Activated naive CD8-positive, alpha-beta T cell treated with anti-CD3 and anti-CD28 coated beads for 36 hours (primary cell): ENCODE results near the gene CATSPER3. TPM values are rescaled to one million over a fixed set of nuclear protein-coding genes. Genes with fewer than 3 reads are reported as not detected.

Experiments
- DNase-seq: peaks from one replicate; pipeline ENCODE4 v3.0.0; 2021
- H3K27ac Mint-ChIP-seq: one replicate; pipeline ENCODE4 v1.8.0; 2022; ENCODE audit warnings: mild to moderate bottlenecking, moderate library complexity, mixed read lengths
- H3K27me3 Mint-ChIP-seq: one replicate; pipeline ENCODE4 v1.8.0; 2022; ENCODE audit warnings: mild to moderate bottlenecking, mixed read lengths
- H3K36me3 Mint-ChIP-seq: one replicate; pipeline ENCODE4 v1.8.0; 2021; ENCODE audit warnings: mild to moderate bottlenecking, mixed read lengths
- H3K4me1 Mint-ChIP-seq: one replicate; pipeline ENCODE4 v1.8.0; 2021; ENCODE audit warnings: mixed read lengths
- H3K4me3 Mint-ChIP-seq: one replicate; pipeline ENCODE4 v1.8.0; 2022; ENCODE audit warnings: mild to moderate bottlenecking, moderate library complexity, mixed read lengths
- H3K9me3 Mint-ChIP-seq: one replicate; pipeline ENCODE4 v1.8.0; 2022; ENCODE audit warnings: mixed read lengths
- total RNA-seq, 2 experiments: library from RNA; stranded (reverse); gene quantifications; one replicate each; pipeline ENCODE4 v1.2.3, GENCODE V29; 2021

Gene CATSPER3
- total RNA-seq, 2 experiments from 2014 or later = 0.39 to 0.46 TPM

GRCh38 chr5:135048286-135048685 is 80.6 kb downstream of the CATSPER3 start:
- Mint-ChIP-seq H3K4me1 (no peaks in the 10 kb centered on the region), H3K36me3 (no peaks in the 10 kb centered on the region), H3K27ac (no peak overlapping the region), H3K4me3 (no peak overlapping the region), H3K27me3 (peaks cover 70% of the 10 kb centered on the region), H3K9me3 (no peaks in the 10 kb centered on the region)
- DNase-seq = no peak

GRCh38 chr5:135048930-135049329 is 81.2 kb downstream of the CATSPER3 start:
- Mint-ChIP-seq H3K27ac (no peak overlapping the region), H3K4me3 (no peak overlapping the region), H3K9me3 (no peaks in the 10 kb centered on the region), H3K36me3 (no peaks in the 10 kb centered on the region), H3K4me1 (peaks cover 2% of the 10 kb centered on the region), H3K27me3 (peaks cover 68% of the 10 kb centered on the region)
- DNase-seq = no peak

- H3K4me3 Mint-ChIP-seq = no peak overlapping the region
- H3K36me3 Mint-ChIP-seq = no peaks in the 10 kb centered on the region
- DNase-seq = no peak
- no peaks in the 10 kb centered on the region for H3K9me3 Mint-ChIP-seq
- H3K27ac Mint-ChIP-seq = no peak overlapping the region
- peaks cover 2% of the 10 kb centered on the region for H3K4me1 Mint-ChIP-seq
- H3K27me3 Mint-ChIP-seq = peaks cover 60% of the 10 kb centered on the region
Observed at GRCh38 chr5:135050244-135050767, 82.6 kb downstream of the CATSPER3 start.

GRCh38 chr5:135051399-135051798 is 83.7 kb downstream of the CATSPER3 start:
- no peaks in the 10 kb centered on the region for H3K9me3 Mint-ChIP-seq
- no peak overlapping the region for H3K27ac Mint-ChIP-seq
- no peak for DNase-seq
- peaks cover 2% of the 10 kb centered on the region for H3K4me1 Mint-ChIP-seq
- H3K36me3 Mint-ChIP-seq = no peaks in the 10 kb centered on the region
- H3K4me3 Mint-ChIP-seq = no peak overlapping the region
- H3K27me3 Mint-ChIP-seq = peaks cover 59% of the 10 kb centered on the region

GRCh38 chr5:135051872-135052271 is 84.2 kb downstream of the CATSPER3 start:
- H3K27ac Mint-ChIP-seq = no peak overlapping the region
- no peaks in the 10 kb centered on the region for H3K36me3 Mint-ChIP-seq
- H3K4me1 Mint-ChIP-seq = peaks cover 2% of the 10 kb centered on the region
- H3K27me3 Mint-ChIP-seq = peaks cover 54% of the 10 kb centered on the region
- no peak for DNase-seq
- H3K4me3 Mint-ChIP-seq = no peak overlapping the region
- H3K9me3 Mint-ChIP-seq = no peaks in the 10 kb centered on the region

GRCh38 chr5:135052511-135053145 is 84.9 kb downstream of the CATSPER3 start:
- no peak overlapping the region for H3K4me3 Mint-ChIP-seq
- H3K4me1 Mint-ChIP-seq = peaks cover 2% of the 10 kb centered on the region
- H3K27ac Mint-ChIP-seq = no peak overlapping the region
- H3K36me3 Mint-ChIP-seq = no peaks in the 10 kb centered on the region
- DNase-seq = no peak
- no peaks in the 10 kb centered on the region for H3K9me3 Mint-ChIP-seq
- peaks cover 49% of the 10 kb centered on the region for H3K27me3 Mint-ChIP-seq

GRCh38 chr5:135053278-135053677 is 85.6 kb downstream of the CATSPER3 start:
- no peak for DNase-seq
- Mint-ChIP-seq H3K9me3 (no peaks in the 10 kb centered on the region), H3K4me1 (peaks cover 2% of the 10 kb centered on the region), H3K4me3 (no peak overlapping the region), H3K36me3 (no peaks in the 10 kb centered on the region), H3K27ac (no peak overlapping the region), H3K27me3 (peaks cover 49% of the 10 kb centered on the region)

- H3K9me3 Mint-ChIP-seq = no peaks in the 10 kb centered on the region
- no peaks in the 10 kb centered on the region for H3K36me3 Mint-ChIP-seq
- peaks cover 2% of the 10 kb centered on the region for H3K4me1 Mint-ChIP-seq
- DNase-seq = no peak
- H3K27ac Mint-ChIP-seq = no peak overlapping the region
- H3K4me3 Mint-ChIP-seq = no peak overlapping the region
- H3K27me3 Mint-ChIP-seq = peaks cover 48% of the 10 kb centered on the region
Observed at GRCh38 chr5:135053989-135054388, 86.3 kb downstream of the CATSPER3 start.

- peaks cover 43% of the 10 kb centered on the region for H3K27me3 Mint-ChIP-seq
Observed at GRCh38 chr5:135054546-135054945, 86.8 kb downstream of the CATSPER3 start.

GRCh38 chr5:135055396-135055795 is 87.7 kb downstream of the CATSPER3 start:
- no peak for DNase-seq
- peaks cover 35% of the 10 kb centered on the region for H3K27me3 Mint-ChIP-seq
- no peak overlapping the region for H3K27ac Mint-ChIP-seq
- H3K9me3 Mint-ChIP-seq = no peaks in the 10 kb centered on the region
- H3K4me3 Mint-ChIP-seq = no peak overlapping the region
- peaks cover 2% of the 10 kb centered on the region for H3K4me1 Mint-ChIP-seq
- H3K36me3 Mint-ChIP-seq = no peaks in the 10 kb centered on the region

More at GRCh38 chr5:135054546-135054945, 86.8 kb downstream of the CATSPER3 start:
- no peak overlapping the region for H3K27ac Mint-ChIP-seq
- H3K4me3 Mint-ChIP-seq = no peak overlapping the region
- H3K9me3 Mint-ChIP-seq = no peaks in the 10 kb centered on the region
- peaks cover 2% of the 10 kb centered on the region for H3K4me1 Mint-ChIP-seq
- DNase-seq = no peak
- H3K36me3 Mint-ChIP-seq = no peaks in the 10 kb centered on the region

- no peak overlapping the region for H3K27ac Mint-ChIP-seq
- no peak for DNase-seq
- no peaks in the 10 kb centered on the region for H3K9me3 Mint-ChIP-seq
- peaks cover 31% of the 10 kb centered on the region for H3K27me3 Mint-ChIP-seq
- H3K4me1 Mint-ChIP-seq = peaks cover 2% of the 10 kb centered on the region
- H3K36me3 Mint-ChIP-seq = no peaks in the 10 kb centered on the region
- no peak overlapping the region for H3K4me3 Mint-ChIP-seq
Observed at GRCh38 chr5:135056316-135057030, 88.8 kb downstream of the CATSPER3 start.

- H3K36me3 Mint-ChIP-seq = no peaks in the 10 kb centered on the region
- H3K9me3 Mint-ChIP-seq = no peaks in the 10 kb centered on the region
- H3K4me3 Mint-ChIP-seq = no peak overlapping the region
- no peak overlapping the region for H3K27ac Mint-ChIP-seq
- peaks cover 2% of the 10 kb centered on the region for H3K4me1 Mint-ChIP-seq
- peaks cover 23% of the 10 kb centered on the region for H3K27me3 Mint-ChIP-seq
- no peak for DNase-seq
Observed at GRCh38 chr5:135057233-135057632, 89.5 kb downstream of the CATSPER3 start.

GRCh38 chr5:135058331-135058732 is 90.6 kb downstream of the CATSPER3 start:
- no peaks in the 10 kb centered on the region for H3K36me3 Mint-ChIP-seq
- no peak overlapping the region for H3K27ac Mint-ChIP-seq

GRCh38 chr5:135059000-135059923 is 91.6 kb downstream of the CATSPER3 start:
- H3K4me3 Mint-ChIP-seq = no peak overlapping the region
- peaks cover 7% of the 10 kb centered on the region for H3K27me3 Mint-ChIP-seq
- no peaks in the 10 kb centered on the region for H3K9me3 Mint-ChIP-seq
- H3K36me3 Mint-ChIP-seq = no peaks in the 10 kb centered on the region
- H3K4me1 Mint-ChIP-seq = no peaks in the 10 kb centered on the region
- no peak for DNase-seq
- no peak overlapping the region for H3K27ac Mint-ChIP-seq

More at GRCh38 chr5:135058331-135058732, 90.6 kb downstream of the CATSPER3 start:
- no peak for DNase-seq
- H3K4me3 Mint-ChIP-seq = no peak overlapping the region
- H3K4me1 Mint-ChIP-seq = peaks cover 2% of the 10 kb centered on the region
- peaks cover 13% of the 10 kb centered on the region for H3K27me3 Mint-ChIP-seq
- H3K9me3 Mint-ChIP-seq = no peaks in the 10 kb centered on the region

- DNase-seq = no peak
- H3K36me3 Mint-ChIP-seq = no peaks in the 10 kb centered on the region
- no peak overlapping the region for H3K4me3 Mint-ChIP-seq
- no peaks in the 10 kb centered on the region for H3K4me1 Mint-ChIP-seq
- H3K27ac Mint-ChIP-seq = no peak overlapping the region
- no peaks in the 10 kb centered on the region for H3K9me3 Mint-ChIP-seq
- H3K27me3 Mint-ChIP-seq = peaks cover 4% of the 10 kb centered on the region
Observed at GRCh38 chr5:135060021-135060420, 92.3 kb downstream of the CATSPER3 start.
